GM12875 (cell line): ENCODE measurements around the gene SGCD.

Experiments
- H3K4me3 ChIP-seq: one replicate; pipeline ENCODE4 v1.5.1; 2011; ENCODE audit warnings: low read depth, low read length, control low read depth
- CTCF ChIP-seq: IDR thresholded peaks from 2 replicates; pipeline ENCODE4 v1.5.1; 2011; ENCODE audit warnings: low read depth, mild to moderate bottlenecking, control low read depth, inconsistent platforms, low read length, moderate library complexity, borderline replicate concordance; ENCODE audit not compliant: insufficient read depth

SGCD gene

GRCh38 chr5:156699147-156699546 is 372.2 kb downstream of the SGCD start:
- TF ChIP-seq CTCF = no peak
- no peak overlapping the region for H3K4me3 ChIP-seq

GRCh38 chr5:156704139-156704538 is 377.2 kb downstream of the SGCD start:
- TF ChIP-seq CTCF = no peak
- H3K4me3 ChIP-seq = no peak overlapping the region

GRCh38 chr5:156706631-156707030 is 379.7 kb downstream of the SGCD start:
- TF ChIP-seq CTCF = no peak
- no peak overlapping the region for H3K4me3 ChIP-seq

GRCh38 chr5:156707750-156708149 is 380.8 kb downstream of the SGCD start:
- no peak for TF ChIP-seq CTCF
- H3K4me3 ChIP-seq = no peak overlapping the region

- TF ChIP-seq CTCF = no peak
- no peak overlapping the region for H3K4me3 ChIP-seq
Observed at GRCh38 chr5:156715287-156715686, 388.3 kb downstream of the SGCD start.

GRCh38 chr5:156716591-156717380 is 389.8 kb downstream of the SGCD start:
- no peak for TF ChIP-seq CTCF
- H3K4me3 ChIP-seq = no peak overlapping the region

GRCh38 chr5:156718985-156719384 is 392.0 kb downstream of the SGCD start:
- no peak for TF ChIP-seq CTCF
- no peak overlapping the region for H3K4me3 ChIP-seq
